LNCaP clone FGC (cell line): ENCODE measurements around the gene ERG.
A peak's percentile ranks its signal among the peaks of the same experiment; 100 is the strongest.

Experiments used
- DNase-seq: peaks from one replicate; pipeline ENCODE4 v3.0.0-alpha.2; 2011; ENCODE audit warnings: low read depth
- H3K4me3 ChIP-seq: 2 replicates; pipeline ENCODE4 v1.5.1; 2011; ENCODE audit warnings: mild to moderate bottlenecking, low read depth, low read length, control low read depth
- CTCF ChIP-seq: IDR thresholded peaks from 2 replicates; pipeline ENCODE4 v1.5.1; 2012; ENCODE audit warnings: mild to moderate bottlenecking; ENCODE audit not compliant: control insufficient read depth, insufficient read depth; ENCODE audit errors: extremely low read depth

The ERG gene

GRCh38 chr21:38359090-38359489 is 139.2 kb downstream of the ERG start:
- no peak overlapping the region for H3K4me3 ChIP-seq
- no peak for TF ChIP-seq CTCF
- DNase-seq = no peak

- DNase-seq = no peak
- no peak overlapping the region for H3K4me3 ChIP-seq
- TF ChIP-seq CTCF = no peak
These were observed 139.6 kb downstream of the ERG start for GRCh38 chr21:38358666-38359065.

GRCh38 chr21:38358098-38358497 is 140.2 kb downstream of the ERG start:
- no peak for TF ChIP-seq CTCF
- H3K4me3 ChIP-seq = no peak overlapping the region
- no peak for DNase-seq

- no peak overlapping the region for H3K4me3 ChIP-seq
- no peak for DNase-seq
- no peak for TF ChIP-seq CTCF
These were observed 141.2 kb downstream of the ERG start for GRCh38 chr21:38356883-38357625.

- no peak overlapping the region for H3K4me3 ChIP-seq
- DNase-seq = peak; percentile 26
- TF ChIP-seq CTCF = peak; percentile 92
These were observed 142.1 kb downstream of the ERG start for GRCh38 chr21:38355992-38356781.

- DNase-seq = no peak
- no peak for TF ChIP-seq CTCF
- H3K4me3 ChIP-seq = no peak overlapping the region
These were observed 142.9 kb downstream of the ERG start for GRCh38 chr21:38355353-38355752.
